NCI-H510A (cell line): ENCODE measurements around the gene HS3ST2.
"Not testable (repeated sequence)": the region's sequence is repeated elsewhere in the genome, so short reads cannot be mapped to it uniquely, and the experiment has no call there.

ENCODE experiments used
- DNase-seq: peaks from one replicate; lab custom pipeline; 2025; lab: John Stamatoyannopoulos, UW

The HS3ST2 gene

DNA sequence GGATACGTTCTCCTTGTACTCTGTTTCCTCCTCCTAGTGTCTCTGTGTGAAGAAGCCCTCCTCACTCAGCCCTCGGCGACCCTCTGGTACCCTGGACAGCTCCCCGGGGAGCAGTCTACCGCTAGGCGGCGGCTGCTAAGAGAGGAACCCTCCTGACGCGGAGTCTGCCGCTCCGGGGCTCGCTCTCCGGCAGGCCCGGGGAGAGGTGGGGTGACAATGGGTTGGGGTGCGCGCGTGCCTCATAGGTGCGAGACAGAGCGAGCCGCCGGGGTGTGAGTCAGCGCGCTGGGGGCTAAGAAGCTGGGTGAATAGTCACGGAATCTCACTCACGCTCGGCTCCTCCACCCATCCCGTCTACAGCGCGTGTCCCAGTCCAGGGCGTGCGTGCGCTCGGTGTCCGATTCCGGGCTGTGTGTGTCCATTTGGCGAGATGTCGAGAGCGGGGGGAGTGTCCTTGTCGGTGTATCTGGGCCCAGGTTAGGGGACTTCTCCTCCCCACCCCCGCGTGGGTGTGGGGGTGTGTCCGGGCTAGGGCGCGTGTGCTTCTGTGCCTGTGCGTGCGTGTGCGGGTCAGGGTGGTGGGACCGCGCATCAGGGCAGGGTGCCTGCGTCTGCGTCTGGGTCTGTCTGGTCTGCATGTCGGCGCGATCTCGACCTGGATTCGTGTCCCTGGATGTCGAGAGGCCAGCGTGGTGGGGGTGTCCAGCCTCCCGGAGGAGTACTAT, 577 bp upstream of the HS3ST2 start:
- DNase-seq = peak; percentile 21

DNA sequence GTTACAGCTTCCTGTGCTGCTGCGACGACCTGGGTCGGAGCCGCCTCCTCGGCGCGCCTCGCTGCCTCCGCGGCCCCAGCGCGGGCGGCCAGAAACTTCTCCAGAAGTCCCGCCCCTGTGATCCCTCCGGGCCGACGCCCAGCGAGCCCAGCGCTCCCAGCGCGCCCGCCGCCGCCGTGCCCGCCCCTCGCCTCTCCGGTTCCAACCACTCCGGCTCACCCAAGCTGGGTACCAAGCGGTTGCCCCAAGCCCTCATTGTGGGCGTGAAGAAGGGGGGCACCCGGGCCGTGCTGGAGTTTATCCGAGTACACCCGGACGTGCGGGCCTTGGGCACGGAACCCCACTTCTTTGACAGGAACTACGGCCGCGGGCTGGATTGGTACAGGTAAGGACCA, 746 bp downstream of the HS3ST2 start:
- peak; percentile 63 for DNase-seq

DNA sequence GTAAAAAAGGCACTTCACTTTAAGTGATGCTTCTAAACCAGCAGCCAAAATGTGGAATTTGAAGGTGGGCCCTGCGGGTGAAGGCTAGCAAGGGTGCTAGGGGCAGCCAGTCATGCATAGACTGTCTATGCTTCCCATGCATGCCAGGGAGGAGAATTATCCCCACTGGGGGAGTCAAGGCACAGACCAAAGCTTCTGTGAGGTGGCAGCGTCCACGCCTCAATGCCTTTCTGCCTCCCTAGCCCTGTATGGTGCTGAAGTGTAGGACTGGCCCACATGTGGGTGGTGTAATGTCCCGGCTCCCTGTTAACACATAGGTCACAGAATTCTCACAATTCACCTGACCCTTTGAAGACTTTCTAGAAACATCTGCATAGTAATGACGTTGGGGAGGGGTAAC, 1.9 kb downstream of the HS3ST2 start:
- no peak for DNase-seq

DNA sequence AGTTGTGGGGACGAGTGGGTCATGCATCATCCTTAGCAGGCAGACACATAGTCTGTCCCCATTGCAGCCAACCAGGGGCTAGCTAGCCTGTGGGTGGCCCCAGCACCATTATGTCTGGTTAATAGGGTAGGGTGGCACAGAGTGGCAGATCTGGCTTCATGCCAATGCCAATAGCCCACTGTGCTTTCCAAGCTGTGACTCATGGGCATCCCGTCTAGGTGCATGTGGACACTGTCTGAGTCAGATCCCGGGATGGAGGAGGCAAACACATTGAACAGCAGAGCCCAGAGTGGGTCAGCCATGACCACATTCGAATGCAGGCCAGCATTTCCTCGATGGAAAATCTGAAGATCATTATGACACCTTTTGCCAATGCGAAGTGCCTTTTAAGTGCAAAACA, 2.5 kb downstream of the HS3ST2 start:
- DNase-seq = no peak

DNA sequence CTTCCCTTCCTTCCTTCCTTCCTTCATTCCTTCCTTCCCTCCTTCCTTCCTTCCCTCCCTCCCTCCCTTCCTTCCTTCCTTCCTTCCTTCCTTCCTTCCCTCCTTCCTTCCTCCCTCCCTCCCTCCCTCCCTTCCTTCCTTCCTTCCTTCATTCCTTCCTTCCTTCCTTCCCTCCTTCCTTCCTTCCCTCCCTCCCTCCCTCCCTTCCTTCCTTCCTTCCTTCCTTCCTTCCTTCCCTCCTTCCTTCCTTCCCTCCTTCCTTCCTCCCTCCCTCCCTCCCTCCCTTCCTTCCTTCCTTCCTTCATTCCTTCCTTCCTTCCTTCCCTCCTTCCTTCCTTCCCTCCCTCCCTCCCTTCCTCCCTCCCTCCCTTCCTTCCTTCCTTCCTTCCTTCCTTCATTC, 4.8 kb downstream of the HS3ST2 start:
- DNase-seq = not testable (repeated sequence)

DNA sequence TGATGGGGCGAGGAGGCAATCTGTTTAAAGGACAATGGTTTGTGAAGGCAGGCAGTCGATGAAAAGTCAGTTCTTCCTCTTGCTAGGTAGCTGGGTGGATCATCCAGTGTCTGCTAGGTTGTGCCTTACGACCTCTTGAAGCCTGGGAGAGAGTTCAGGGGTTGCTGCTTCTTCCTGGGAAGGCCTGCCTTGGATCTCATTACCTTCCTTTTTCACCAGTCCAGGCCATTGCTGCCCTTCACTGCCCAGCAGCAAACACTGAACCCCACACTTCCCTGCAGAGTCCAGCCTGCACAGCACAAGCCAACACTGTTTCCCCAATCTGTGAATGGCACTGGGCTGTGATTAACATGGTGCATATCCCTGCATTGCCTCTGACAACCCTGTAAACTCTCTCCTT, 24.7 kb downstream of the HS3ST2 start:
- DNase-seq = no peak

DNA sequence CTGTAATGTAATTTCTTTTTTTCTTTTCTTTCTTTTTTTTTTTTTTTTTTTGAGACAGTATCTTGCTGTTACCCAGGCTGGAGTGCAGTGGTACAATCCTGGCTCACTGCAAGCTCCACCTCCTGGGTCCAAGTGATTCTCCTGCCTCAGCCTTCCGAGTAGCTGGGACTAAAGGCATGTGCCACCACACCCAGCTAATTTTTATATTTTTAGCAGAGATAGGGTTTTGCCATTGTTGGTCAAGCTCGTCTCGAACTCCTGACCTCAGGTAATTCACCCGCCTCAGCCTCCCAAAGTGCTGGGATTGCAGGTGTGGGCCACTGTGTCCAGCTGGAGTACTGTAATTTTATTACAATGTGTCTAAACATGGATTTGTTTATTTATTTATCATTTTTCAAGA, 28.1 kb downstream of the HS3ST2 start:
- DNase-seq = not testable (repeated sequence)

DNA sequence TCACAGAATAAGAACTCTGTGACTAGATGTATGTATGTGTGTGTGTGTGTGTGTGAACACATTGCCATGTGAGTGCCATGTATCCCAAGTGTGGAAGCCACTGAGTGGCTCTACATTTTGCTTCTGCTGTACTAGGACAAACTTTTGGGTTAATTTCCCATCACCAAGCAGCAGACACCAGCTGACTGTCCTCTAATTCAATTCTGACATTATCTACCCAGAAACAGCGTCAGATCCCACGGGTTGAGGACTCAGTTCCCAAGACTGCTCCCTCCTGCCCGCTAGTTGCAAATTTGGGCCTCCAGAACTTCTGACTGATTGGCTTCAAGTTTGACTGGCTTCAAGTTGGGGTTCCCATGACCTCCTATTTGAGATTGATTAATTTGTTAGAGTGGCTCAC, 29.2 kb downstream of the HS3ST2 start:
- no peak for DNase-seq

DNA sequence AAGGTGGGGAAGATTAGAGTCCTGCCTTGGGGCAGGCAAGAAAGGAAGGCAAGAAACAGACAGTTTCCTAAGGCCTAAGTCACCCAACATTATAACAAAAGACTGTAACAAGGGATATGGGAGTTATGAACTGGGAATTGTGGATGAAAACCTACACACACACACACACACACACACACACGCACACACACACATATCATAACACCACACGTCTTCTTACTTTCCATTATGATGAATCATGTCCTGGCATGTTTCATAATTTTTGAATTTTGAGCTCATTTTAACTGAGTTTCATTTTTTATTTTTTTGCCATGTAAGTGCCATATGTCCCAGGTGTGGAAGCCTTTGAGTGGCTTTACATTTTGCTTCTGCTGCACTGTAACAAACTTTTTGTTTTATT, 29.9 kb downstream of the HS3ST2 start:
- no peak for DNase-seq

DNA sequence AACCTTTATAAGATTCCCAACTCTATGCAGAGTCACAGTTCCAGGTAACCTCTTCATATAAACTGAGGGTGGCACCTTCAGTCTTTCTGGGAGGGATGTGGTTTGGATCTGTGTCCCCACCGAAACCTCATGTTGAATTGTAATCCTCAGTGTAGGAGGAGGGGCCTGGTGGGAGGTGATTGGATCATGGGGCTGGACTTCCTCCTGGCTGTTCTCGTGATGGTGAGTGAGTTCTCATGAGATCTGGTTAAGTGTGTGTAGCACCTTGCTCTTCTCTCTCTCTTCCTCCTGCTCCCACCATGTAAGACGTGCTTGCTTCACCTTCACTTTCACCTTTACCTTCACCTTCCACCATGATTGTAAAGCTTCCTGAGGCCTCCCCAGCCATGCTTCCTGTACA, 30.5 kb downstream of the HS3ST2 start:
- DNase-seq = no peak

DNA sequence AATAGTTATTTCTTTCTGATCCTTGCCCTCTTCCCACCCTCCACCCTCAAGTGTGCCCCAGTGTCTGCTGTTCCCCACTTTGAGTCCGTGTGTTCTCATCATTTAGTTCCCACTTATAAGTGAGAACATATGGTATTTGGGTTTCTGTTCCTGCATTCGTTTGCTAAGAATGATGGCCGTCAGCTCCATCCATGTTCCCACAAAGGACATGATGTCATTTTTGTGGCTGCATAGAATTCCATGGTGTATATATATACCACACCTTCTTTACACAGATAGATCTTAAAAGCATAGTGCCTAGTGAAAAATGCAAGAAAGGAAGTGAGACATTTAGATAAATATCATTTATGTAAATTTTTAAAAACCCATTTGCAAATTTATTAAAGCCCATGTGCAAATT, 33.1 kb downstream of the HS3ST2 start:
- DNase-seq = no peak

DNA sequence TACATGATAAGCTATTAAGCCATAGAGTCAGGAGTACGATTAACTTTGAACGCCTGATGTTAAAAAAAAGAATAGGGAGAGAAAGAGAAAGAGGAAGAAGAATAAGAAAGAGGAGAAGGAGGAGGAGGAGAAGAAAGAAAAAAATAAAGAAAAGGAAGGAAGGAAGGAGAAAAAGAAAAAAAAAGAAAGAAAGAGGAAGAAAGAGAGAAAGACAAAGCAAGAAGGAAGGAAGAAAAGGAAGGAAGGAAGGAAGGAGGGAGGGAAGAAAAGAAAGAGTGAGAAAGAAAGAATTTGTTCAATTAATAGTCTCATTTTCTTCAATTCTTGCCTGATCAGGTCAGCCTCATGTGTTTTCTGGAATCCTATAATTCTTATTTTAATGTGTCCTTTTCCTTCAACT, 33.7 kb downstream of the HS3ST2 start:
- DNase-seq = no peak

DNA sequence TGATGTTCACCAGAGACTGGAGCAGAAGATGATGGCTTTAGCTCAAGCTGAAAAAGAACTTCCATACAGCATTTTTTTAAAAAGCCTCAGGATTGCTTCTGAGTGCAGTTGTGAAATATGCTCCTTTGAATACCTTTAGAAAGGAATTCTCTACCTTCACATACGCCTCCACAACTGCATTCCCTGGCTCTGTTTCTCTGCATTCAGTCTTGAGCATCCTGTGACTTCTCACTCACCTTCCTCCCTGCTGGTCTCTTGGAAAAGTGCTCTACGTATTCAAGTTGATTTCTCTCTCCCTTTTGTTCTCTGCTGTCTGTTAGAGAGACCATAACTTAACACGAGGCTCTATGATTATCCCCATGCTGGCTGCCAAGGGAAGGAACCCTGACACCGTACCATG, 34.5 kb downstream of the HS3ST2 start:
- no peak for DNase-seq

DNA sequence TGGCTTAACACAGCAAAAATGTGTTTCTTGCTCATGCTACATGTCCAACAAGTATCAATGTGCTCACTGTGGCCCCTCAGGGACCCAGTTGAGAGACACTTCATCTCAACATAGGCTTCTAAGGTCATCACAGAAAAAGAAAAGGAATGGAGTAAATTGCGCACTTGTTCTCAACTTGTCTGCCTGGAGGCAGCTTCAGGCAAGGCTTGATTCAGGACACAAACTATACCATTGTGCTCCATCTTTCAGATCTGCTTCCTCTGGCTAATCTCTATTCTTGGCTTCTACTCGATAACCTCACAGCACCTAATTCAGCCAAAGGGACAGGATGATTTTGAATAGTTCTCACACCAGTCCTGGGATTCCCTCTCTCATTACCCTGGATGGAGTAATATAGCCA, 35.6 kb downstream of the HS3ST2 start:
- DNase-seq = no peak

DNA sequence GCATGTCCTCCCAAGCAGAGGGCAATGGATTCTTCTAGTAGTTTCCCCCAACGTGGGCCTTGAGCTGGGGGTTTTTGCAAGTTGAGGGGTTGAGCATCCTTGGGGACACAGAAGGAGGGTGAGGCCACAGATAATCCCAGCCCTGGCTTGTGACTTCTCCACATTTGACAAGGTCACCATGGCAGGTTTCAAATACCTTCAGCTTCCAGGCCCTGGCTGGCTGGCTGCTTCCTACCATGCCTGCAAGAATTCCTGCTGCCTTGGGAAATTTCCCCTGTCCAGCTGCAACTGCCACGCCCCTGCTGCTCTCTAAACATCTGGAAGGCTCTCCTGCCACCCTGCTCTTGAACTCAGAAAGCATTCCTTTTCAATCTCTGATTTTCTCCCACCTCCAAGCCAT, 41.3 kb downstream of the HS3ST2 start:
- no peak for DNase-seq

DNA sequence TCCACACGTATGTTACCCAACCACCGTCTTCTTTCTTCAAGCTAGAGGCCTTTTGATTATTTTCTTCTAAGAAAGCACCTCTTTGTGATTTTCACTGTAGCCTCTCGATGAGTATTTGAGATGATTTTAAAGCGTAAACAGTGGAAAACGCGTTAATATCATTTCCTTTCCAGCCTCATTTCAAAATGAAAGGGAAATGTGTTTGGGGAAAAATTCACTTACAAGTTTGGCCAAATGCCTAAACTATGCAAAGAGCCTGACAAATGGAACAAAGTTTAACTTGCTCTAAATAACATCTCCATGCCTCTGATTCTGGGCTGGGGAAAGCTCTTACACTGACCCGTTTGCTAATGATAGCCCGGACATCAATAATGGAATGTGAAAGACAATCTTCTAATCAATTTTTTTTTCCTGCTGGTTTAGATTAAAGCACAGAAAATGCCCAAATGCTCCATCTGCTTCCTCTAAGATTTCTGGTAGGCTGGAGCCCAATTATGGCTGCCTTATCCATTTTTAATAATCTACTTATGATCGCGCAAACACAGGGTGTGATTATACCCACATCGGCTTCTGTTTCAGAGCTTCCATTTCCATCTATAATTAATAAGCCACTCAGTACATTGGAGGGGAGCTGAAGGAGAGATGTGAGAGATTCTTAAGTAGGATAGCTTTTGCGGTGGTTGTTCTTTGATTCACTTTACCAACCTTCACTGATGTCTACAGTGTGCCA, 43.5 kb downstream of the HS3ST2 start:
- no peak for DNase-seq

DNA sequence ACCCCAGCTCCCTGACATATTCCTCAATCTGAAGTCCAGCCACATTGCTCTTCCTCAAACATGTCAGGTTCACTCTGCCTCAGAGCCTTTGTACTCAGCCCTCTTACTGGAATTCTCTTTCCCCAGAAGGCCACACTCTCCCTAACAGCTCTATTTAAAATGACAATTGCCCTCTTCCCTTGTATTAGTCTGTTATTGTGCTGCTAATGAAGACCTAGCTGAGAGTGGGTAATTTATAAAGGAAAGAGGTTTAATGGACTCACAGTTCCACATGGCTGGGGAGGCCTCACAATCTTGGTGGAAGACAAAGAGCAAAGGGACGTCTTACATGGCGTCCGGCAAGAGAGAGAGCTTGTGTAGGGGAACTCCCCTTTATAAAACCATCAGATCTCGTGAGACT, 46.0 kb downstream of the HS3ST2 start:
- DNase-seq = no peak

DNA sequence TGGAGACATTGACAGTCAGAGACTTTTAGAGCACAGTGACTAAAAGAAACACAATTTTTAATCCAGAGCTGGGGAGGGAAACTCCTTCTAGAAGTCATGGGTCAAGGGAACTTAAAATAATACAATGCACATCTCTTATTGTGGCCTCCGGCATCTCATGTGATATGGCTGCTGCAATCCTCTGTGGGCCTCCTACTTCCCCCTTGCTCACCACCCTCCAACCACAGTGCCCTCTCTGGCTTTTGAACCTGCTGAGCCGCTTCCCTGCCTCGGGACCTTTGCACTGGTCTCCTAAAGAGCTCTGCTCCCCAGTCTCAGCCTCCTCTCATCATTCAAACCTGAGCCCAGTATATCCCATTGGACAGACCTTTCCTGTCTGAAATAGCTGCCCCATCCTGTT, 47.6 kb downstream of the HS3ST2 start:
- DNase-seq = no peak

DNA sequence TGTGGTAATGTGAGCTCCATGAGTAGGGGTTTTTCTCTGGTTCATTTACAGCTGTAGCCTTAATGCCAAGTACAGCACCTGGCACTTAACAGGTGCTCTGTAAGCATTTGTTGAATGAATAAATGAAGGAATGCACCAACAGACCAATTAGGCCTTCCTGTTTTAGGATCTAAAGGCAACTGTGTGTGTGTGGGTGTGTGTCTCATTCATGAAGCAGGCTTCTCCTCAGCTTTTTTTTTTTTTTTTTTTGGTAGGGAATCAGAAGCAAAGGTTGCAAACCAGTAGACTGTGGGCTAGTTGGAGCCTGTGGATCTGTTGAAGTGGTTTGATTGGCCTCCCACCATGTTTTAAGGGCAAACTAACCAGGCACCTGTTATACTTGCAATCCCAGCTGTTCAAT, 48.1 kb downstream of the HS3ST2 start:
- DNase-seq = no peak

DNA sequence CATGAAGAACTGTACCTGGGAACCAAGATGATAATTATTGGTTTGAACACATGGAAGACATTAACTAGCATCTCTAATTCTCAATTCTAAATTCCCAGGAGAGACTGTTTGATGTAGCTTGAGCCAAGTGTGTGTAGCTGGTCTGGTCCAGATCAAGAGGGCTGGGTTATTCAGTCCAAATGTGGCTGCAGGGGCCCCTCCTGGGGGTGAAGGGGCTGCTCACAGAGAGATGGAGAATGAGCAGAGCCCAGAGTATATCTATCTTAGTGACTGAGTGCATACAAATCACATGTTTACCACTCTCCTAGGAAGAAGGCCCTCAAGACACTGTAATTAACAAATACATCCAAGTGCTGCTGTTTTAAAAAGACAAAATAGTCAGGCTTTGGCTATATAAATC, 50.4 kb downstream of the HS3ST2 start:
- no peak for DNase-seq

DNA sequence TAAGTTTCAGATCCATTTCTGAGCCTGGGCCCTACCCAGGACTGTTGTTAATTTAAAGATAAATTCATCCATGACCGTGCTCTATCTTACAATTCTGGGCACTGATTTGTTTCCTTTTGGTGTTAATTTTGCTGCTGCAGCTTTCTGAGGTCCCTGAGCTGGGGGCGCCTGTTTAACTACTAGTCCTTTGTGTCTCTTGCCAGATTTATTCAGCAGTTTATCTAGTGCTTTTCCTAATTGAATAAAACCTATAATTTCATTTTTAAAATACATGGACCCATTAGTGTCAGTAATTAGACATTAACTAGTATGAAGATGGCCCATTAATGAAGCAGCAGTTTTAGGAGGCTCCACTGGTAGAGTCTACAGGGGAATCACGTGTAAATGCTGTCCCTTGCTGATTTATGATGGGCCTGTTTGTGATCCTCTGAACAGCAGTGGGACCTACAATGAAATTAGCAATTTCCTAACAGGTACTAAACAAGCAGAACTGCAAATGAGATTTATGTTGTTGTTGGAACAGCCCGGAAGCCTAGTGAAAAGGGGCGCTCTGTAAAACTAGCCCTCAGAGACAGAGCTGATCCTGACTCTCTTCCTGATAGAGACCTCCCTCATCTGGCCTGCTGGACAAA, 54.7 kb downstream of the HS3ST2 start:
- DNase-seq = no peak

DNA sequence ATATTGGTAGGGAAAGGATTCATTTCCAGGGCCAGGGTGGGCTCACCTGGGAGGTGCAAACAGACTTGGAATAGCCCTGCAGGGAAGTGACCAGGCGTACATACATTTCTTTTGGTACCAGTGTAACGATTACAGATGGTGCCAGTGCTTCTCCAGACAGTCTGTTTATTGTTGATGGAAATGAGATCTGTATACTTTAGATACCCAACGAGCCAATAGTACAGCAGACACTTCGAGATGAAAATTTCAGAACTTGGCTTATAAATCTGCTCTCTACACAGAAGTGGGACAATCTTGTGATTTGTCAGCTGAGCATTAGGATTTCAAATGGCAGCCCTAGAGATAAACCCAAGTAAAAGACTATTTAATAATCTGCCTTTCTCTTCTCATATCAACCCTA, 57.9 kb downstream of the HS3ST2 start:
- DNase-seq = no peak

DNA sequence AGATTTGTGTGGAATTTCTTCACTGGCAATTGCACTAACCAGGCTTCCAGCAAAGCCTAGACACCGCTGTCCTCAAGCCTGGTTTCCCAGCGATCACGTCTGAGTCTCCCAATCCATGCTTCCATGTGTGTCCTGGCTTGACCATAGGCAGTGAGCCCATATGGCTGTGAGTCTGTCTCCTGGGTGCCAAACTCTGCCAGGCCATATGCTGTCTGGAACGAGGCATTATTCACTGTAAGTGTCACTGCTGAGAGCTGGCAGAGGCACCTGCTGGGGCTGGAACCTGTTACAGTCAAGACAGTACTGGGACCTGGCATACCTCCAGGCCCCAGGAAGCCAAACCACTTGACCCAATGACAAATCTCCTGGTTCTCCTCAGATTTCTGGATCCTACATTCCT, 60.4 kb downstream of the HS3ST2 start:
- no peak for DNase-seq

DNA sequence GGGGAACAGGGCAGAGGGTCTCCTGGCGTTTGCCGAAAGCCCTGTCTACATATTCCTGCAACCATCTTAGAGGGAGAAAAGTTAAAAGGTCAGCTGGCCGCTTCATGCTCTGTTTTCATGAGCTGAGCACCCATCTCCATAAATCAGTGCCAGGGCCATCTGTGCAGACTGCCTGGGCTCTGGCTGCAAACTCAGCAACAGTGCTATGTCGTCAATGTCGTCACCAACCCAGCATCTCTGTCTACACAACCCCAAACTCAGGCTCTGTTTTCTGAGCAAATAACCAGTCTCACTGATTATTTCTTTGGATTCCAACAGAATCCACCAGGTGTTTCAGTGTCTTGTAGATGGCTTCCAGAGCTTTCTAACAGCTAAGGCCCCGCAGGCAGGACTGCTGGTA, 65.0 kb downstream of the HS3ST2 start:
- DNase-seq = no peak
